OCI-LY7 (cell line): ENCODE measurements around the gene DET1. TPM values are rescaled to one million over a fixed set of nuclear protein-coding genes. Genes with fewer than 3 reads are reported as not detected.

ENCODE experiments used
- BruUV-seq: library from RNA; stranded (reverse); fragments of 400-500 nt; replicated peaks from 2 replicates; lab custom pipeline; 2021; lab: Mats Ljungman, UMichigan
- CTCF ChIA-PET: fragments of 300-600 bp; sonication (Branson Sonifier 250); formaldehyde crosslinking; loops from one replicate; lab custom pipeline; 2022; ENCODE audit warnings: antibody characterized with exemption; ENCODE audit not compliant: unreplicated experiment; lab: Charles Lee
- POLR2A ChIA-PET: fragments of 300-600 bp; sonication (Branson Sonifier 250); formaldehyde crosslinking; loops from one replicate; lab custom pipeline; 2022; ENCODE audit warnings: antibody characterized with exemption; lab: Charles Lee
- DNase-seq: peaks from one replicate; pipeline ENCODE4 v3.0.0-alpha.2; 2015; ENCODE audit warnings: low spot score
- H2AFZ ChIP-seq: fragments of 200-600 bp; sonication (generic), shearing (Covaris generic); 2 replicates; pipeline ENCODE4 v1.6.1; 2014; ENCODE audit warnings: mild to moderate bottlenecking, antibody characterized with exemption, low read length, moderate library complexity
- H3K27ac ChIP-seq: fragments of 200-600 bp; sonication (generic); 2 replicates; pipeline ENCODE4 v1.5.1; 2014; ENCODE audit warnings: mixed run types, low read depth, mild to moderate bottlenecking, moderate library complexity, low read length, inconsistent platforms; ENCODE audit not compliant: poor library complexity, severe bottlenecking
- H3K36me3 ChIP-seq: fragments of 200-600 bp; sonication (generic); 2 replicates; pipeline ENCODE4 v1.6.1; 2014; ENCODE audit warnings: mild to moderate bottlenecking, antibody characterized with exemption, low read length, moderate library complexity, mixed read lengths; ENCODE audit not compliant: insufficient read depth
- H3K4me1 ChIP-seq: fragments of 200-600 bp; sonication (generic); 2 replicates; pipeline ENCODE4 v1.5.1; 2014; ENCODE audit warnings: mild to moderate bottlenecking, low read length; ENCODE audit not compliant: insufficient read depth, poor library complexity, severe bottlenecking
- H3K4me2 ChIP-seq: fragments of 200-600 bp; sonication (generic); 2 replicates; pipeline ENCODE4 v1.6.1; 2014; ENCODE audit warnings: mild to moderate bottlenecking, low read length
- H3K4me3 ChIP-seq: fragments of 200-600 bp; sonication (generic); 2 replicates; pipeline ENCODE4 v1.5.1; 2014; ENCODE audit warnings: mild to moderate bottlenecking, low read depth, low read length; ENCODE audit not compliant: poor library complexity, severe bottlenecking
- H3K79me2 ChIP-seq: fragments of 200-600 bp; sonication (generic); 2 replicates; pipeline ENCODE4 v1.6.1; 2016; ENCODE audit warnings: low read depth, mild to moderate bottlenecking, low read length, moderate library complexity, mixed read lengths; ENCODE audit not compliant: insufficient read depth
- H3K9me2 ChIP-seq: fragments of 200-600 bp; sonication (generic); 2 replicates; pipeline ENCODE4 v1.6.1; 2016; ENCODE audit warnings: mild to moderate bottlenecking, low read length, mixed read lengths; ENCODE audit not compliant: insufficient read depth
- H3K9me3 ChIP-seq: fragments of 200-600 bp; sonication (generic); 2 replicates; pipeline ENCODE4 v1.6.1; 2014; ENCODE audit warnings: mild to moderate bottlenecking, mixed run types, low read length, mixed read lengths
- H4K20me1 ChIP-seq: fragments of 200-600 bp; sonication (generic); 2 replicates; pipeline ENCODE4 v1.6.1; 2014; ENCODE audit warnings: mild to moderate bottlenecking, antibody characterized with exemption, low read length, moderate library complexity, mixed read lengths; ENCODE audit not compliant: insufficient read depth
- EZH2phosphoT487 ChIP-seq: fragments of 200-600 bp; sonication (generic); IDR thresholded peaks from 2 replicates; pipeline ENCODE4 v1.6.1; 2018; ENCODE audit warnings: low read depth, borderline replicate concordance, mild to moderate bottlenecking, mixed run types, antibody characterized with exemption, low read length, moderate library complexity, mixed read lengths
- intact Hi-C: fragments of 100-400 bp; cut with micrococcal nuclease; formaldehyde crosslinking; loops from one replicate; pipeline ENCODE4 v1.10.0; 2022; ENCODE audit not compliant: unreplicated experiment
- total RNA-seq, 2 experiments: library from RNA; depleted of rRNA in 1 of 2; stranded (reverse); fragments of >200 nt in 1 of 2; shearing (Covaris generic) in 1 of 2; gene quantifications; 2 replicates each; pipeline ENCODE4 v1.2.3, GENCODE V29; 2014 to 2022
- TF ChIP-seq, protein P1 (sequence below): fragments of 200-600 bp; sonication (generic); conservative IDR thresholded peaks from 2 replicates; pipeline ENCODE4 v1.5.1; 2014; ENCODE audit warnings: mild to moderate bottlenecking, antibody characterized with exemption, low read length, moderate library complexity, mixed read lengths

DET1 gene
- total RNA-seq, 2 experiments from 2014 or later, result 9.7 to 9.8 TPM

DNA sequence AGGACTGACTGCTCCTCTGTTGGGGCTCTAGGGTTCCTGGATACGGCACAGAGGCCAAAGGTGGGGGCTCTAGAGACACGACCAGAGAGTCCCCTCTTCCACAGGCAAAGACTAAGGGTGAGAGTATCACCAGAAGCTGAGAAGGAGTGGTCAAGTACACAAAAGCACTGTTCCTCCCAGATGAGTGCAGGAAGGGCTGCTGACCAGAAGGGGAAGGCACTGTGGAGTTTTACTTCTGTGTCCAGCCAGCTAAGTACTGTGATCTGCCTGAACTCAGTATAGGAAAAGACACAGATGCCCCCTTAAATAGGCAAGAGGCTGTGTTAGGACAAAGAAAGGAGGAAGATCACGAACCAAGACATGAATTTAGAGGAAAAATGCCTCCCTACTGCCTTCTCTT is 67.3 kb downstream of the DET1 start:
- intact Hi-C loops, result no loop called here
- CTCF ChIA-PET, result no interaction called here
- no TSS peak for BruUV-seq

DNA sequence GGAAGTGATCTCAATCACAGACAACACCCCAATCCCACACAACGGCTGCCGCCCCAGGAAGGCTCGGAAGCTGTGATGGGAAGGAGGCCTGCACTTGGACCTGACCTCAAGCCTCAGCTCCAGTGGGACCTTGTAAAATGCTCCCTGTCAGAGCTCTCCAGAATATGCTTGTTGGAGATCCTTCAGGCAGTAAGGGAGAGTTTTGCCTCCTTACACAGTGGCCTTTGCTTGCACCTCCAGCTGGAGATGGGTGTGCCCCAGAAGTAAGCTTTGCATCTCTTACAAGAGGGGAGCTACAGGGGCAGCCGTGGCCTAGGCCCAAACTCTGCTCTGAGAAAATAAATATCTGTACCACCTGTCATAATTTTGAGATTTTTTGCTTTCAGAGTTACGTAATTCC is 68.6 kb downstream of the DET1 start:
- Histone ChIP-seq H3K4me3 (no peak overlapping the region), H3K9me2 (no peaks in the 10 kb centered on the region), H3K4me1 (peaks cover 8% of the 10 kb centered on the region), H3K79me2 (no peaks in the 10 kb centered on the region), H3K36me3 (peaks cover 48% of the 10 kb centered on the region), H3K27ac (no peak overlapping the region), H3K9me3 (no peaks in the 10 kb centered on the region), H2AFZ (no peak overlapping the region), H4K20me1 (no peaks in the 10 kb centered on the region), H3K4me2 (no peak overlapping the region)
- no peak for TF ChIP-seq EZH2phosphoT487
- TF ChIP-seq, protein P1, sequence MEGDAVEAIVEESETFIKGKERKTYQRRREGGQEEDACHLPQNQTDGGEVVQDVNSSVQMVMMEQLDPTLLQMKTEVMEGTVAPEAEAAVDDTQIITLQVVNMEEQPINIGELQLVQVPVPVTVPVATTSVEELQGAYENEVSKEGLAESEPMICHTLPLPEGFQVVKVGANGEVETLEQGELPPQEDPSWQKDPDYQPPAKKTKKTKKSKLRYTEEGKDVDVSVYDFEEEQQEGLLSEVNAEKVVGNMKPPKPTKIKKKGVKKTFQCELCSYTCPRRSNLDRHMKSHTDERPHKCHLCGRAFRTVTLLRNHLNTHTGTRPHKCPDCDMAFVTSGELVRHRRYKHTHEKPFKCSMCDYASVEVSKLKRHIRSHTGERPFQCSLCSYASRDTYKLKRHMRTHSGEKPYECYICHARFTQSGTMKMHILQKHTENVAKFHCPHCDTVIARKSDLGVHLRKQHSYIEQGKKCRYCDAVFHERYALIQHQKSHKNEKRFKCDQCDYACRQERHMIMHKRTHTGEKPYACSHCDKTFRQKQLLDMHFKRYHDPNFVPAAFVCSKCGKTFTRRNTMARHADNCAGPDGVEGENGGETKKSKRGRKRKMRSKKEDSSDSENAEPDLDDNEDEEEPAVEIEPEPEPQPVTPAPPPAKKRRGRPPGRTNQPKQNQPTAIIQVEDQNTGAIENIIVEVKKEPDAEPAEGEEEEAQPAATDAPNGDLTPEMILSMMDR, result no peak
- ChIA-PET POLR2A (no interaction called here), CTCF (interaction anchor here (0.6 kb wide), 1 partner anchor 154 kb away, joined by 3 read pairs; no protein-coding TSS in a partner anchor)
- DNase-seq, result no peak
- intact Hi-C loops, result loop anchor here (2.0 kb wide), 2 partner anchors 145 to 225 kb away; no protein-coding TSS in a partner anchor
- BruUV-seq, result no TSS peak

More for the DNA sequence above, 67.3 kb downstream of the DET1 start:
- Histone ChIP-seq H3K4me1 (peaks cover 8% of the 10 kb centered on the region), H3K9me3 (no peaks in the 10 kb centered on the region), H3K4me3 (no peak overlapping the region), H3K36me3 (peaks cover 36% of the 10 kb centered on the region), H3K9me2 (no peaks in the 10 kb centered on the region), H3K79me2 (no peaks in the 10 kb centered on the region), H2AFZ (no peak overlapping the region), H3K27ac (no peak overlapping the region), H4K20me1 (no peaks in the 10 kb centered on the region), H3K4me2 (no peak overlapping the region)
- POLR2A ChIA-PET, result interaction anchor here (1.3 kb wide), 1 partner anchor 10 kb away, joined by 3 read pairs; no protein-coding TSS in a partner anchor
- DNase-seq, result no peak
- no peak for TF ChIP-seq EZH2phosphoT487
- TF ChIP-seq, protein P1, result no peak

DNA sequence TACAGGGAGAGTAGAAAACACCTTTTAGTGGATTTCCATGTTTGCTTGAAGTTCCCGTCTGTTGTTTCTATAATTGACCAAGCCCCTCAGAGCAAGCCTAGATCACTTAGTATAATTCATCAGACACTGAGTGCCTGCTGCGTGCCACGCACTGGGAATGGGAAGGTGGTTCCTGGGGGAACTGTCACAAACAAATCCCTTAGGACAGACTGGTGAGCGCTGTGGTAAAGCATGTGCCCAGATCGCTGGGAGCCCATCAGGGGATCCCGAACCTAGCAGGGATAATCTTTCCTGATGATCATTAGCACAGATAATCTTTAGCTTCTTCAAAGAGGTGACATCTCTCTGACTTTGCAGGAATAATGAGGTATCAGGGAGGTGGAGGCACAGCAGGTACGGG is 69.4 kb downstream of the DET1 start:
- H3K36me3 ChIP-seq, result peaks cover 55% of the 10 kb centered on the region
- POLR2A ChIA-PET, result no interaction called here

More for the DNA sequence above, 69.4 kb downstream of the DET1 start:
- CTCF ChIA-PET, result no interaction called here
- intact Hi-C loops, result loop anchor here (2.0 kb wide), 2 partner anchors 146 to 226 kb away; no protein-coding TSS in a partner anchor
- no peaks in the 10 kb centered on the region for H3K79me2 ChIP-seq
- H2AFZ ChIP-seq, result no peak overlapping the region
- H3K9me2 ChIP-seq, result no peaks in the 10 kb centered on the region
- H3K4me2 ChIP-seq, result no peak overlapping the region
- no peak for TF ChIP-seq EZH2phosphoT487
- TF ChIP-seq, protein P1, result no peak
- H3K4me3 ChIP-seq, result no peak overlapping the region
- H4K20me1 ChIP-seq, result no peaks in the 10 kb centered on the region
- BruUV-seq, result no TSS peak
- H3K4me1 ChIP-seq, result peaks cover 8% of the 10 kb centered on the region
- no peak overlapping the region for H3K27ac ChIP-seq
- DNase-seq, result no peak
- H3K9me3 ChIP-seq, result no peaks in the 10 kb centered on the region
